ENCODE results near the gene FKRP. TPM values are rescaled to one million over a fixed set of nuclear protein-coding genes. Genes with fewer than 3 reads are reported as not detected.

FKRP gene
- total RNA-seq, 2 donors from 2014 or later, result 15.1 to 18.0 TPM

DNA sequence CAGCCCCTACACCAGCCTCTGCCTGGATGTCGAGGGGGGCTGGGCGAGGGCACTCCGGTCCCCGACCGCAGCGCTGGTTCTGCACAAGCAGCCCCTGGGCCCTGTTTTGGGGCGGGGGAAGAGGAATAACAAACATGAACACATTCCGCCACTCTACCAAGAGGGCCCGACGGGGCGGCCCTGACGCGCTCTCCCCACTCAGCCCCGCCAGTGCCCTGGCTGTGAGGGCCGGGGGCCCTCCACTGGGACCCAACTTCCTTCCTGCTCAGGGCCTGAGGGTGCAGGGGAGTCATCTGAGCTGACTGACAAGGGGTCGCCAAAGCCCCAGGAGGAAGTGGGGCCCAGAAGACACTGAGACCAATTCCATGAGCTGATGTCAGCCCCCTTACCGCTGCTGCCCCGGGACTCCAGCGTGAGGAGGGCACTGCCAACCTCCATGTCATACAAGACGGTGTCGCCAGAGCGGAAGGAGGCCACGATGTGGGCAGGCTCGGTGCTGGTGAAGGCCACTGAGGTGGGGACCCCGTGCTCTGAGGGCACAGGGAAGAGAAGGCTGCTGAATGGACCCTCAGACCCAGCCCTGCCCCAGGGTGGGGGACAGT lies 23.3 kb upstream of the FKRP start:
- Mint-ChIP-seq H3K27ac (no peak overlapping the region), H3K9me3 (no peaks in the 10 kb centered on the region), H3K36me3 (ENCODE audit: insufficient read depth in 2 of 2) (peaks cover 6 to 14% of the 10 kb centered on the region in 2 donors), H3K4me1 (ENCODE audit: low read depth) (peaks cover 27% of the 10 kb centered on the region), H3K27me3 (ENCODE audit: low read depth) (no peaks in the 10 kb centered on the region), H3K4me3 (no peak overlapping the region)
- DNase-seq, result no peak
- ATAC-seq (replicated peaks in 1 of 2), result no peak

GRCh38 chr19:46723023-46723461 lies 22.8 kb upstream of the FKRP start:
- Mint-ChIP-seq H3K4me1 (ENCODE audit: low read depth) (peaks cover 22% of the 10 kb centered on the region), H3K27me3 (ENCODE audit: low read depth) (no peaks in the 10 kb centered on the region), H3K27ac (no peak overlapping the region), H3K9me3 (no peaks in the 10 kb centered on the region), H3K4me3 (no peak overlapping the region), H3K36me3 (ENCODE audit: insufficient read depth in 2 of 2) (peaks cover 6 to 15% of the 10 kb centered on the region in 2 donors)
- DNase-seq (no peak), ATAC-seq (replicated peaks in 1 of 2) (no peak)

GRCh38 chr19:46723471-46723870 lies 22.4 kb upstream of the FKRP start:
- Mint-ChIP-seq H3K27me3 (ENCODE audit: low read depth) (no peaks in the 10 kb centered on the region), H3K36me3 (ENCODE audit: insufficient read depth in 2 of 2) (peaks cover 6 to 15% of the 10 kb centered on the region in 2 donors), H3K9me3 (no peaks in the 10 kb centered on the region), H3K27ac (no peak overlapping the region), H3K4me3 (no peak overlapping the region), H3K4me1 (ENCODE audit: low read depth) (peaks cover 19% of the 10 kb centered on the region)
- no peak for ATAC-seq (replicated peaks in 1 of 2)
- DNase-seq, result no peak

- Mint-ChIP-seq H3K27ac (no peak overlapping the region), H3K27me3 (ENCODE audit: low read depth) (no peaks in the 10 kb centered on the region), H3K36me3 (ENCODE audit: insufficient read depth in 2 of 2) (peaks cover 6 to 20% of the 10 kb centered on the region in 2 donors)
Observed at GRCh38 chr19:46724468-46724867, 21.4 kb upstream of the FKRP start.

GRCh38 chr19:46725036-46725820 lies 20.6 kb upstream of the FKRP start:
- no peaks in the 10 kb centered on the region for H3K27me3 Mint-ChIP-seq (ENCODE audit: low read depth)
- no peak for ATAC-seq (replicated peaks in 1 of 2)
- no peak for DNase-seq
- H3K9me3 Mint-ChIP-seq, result no peaks in the 10 kb centered on the region
- H3K36me3 Mint-ChIP-seq (ENCODE audit: insufficient read depth in 2 of 2), result peaks cover 6 to 20% of the 10 kb centered on the region in 2 donors
- H3K27ac Mint-ChIP-seq, result no peak overlapping the region
- no peak overlapping the region for H3K4me3 Mint-ChIP-seq
- H3K4me1 Mint-ChIP-seq (ENCODE audit: low read depth), result peaks cover 19% of the 10 kb centered on the region

More at GRCh38 chr19:46724468-46724867, 21.4 kb upstream of the FKRP start:
- Mint-ChIP-seq H3K4me3 (no peak overlapping the region), H3K9me3 (no peaks in the 10 kb centered on the region), H3K4me1 (ENCODE audit: low read depth) (peaks cover 20% of the 10 kb centered on the region)
- DNase-seq (no peak), ATAC-seq (replicated peaks in 1 of 2) (no peak)

DNA sequence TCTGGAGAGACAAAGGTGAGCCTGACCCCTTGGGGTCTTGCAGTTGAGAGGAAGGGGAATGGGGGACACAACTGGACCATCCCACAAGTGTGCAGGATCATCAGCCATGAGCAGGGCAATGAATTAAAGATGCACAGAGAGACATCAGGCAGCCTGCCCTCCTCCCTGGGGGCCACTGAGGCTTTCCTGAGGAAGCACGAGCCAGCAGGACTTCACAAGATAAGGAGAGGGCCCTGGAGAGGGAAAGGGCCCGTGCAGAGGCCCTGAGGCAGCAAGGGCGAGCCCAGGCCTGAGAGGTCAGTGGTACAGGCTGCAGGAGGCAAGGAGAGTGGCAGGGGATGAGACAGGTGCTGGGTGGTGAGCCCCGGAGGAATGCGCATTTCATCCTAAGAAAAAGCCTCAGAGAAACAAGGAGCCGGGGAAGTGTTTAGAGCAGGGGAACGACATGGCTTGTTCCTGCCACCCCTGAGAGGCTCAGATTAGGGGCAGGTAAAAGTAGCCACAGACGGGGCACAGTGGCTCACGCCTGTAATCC lies 19.9 kb upstream of the FKRP start:
- H3K27ac Mint-ChIP-seq, result no peak overlapping the region
- peaks cover 6 to 20% of the 10 kb centered on the region in 2 donors for H3K36me3 Mint-ChIP-seq (ENCODE audit: insufficient read depth in 2 of 2)
- no peaks in the 10 kb centered on the region for H3K27me3 Mint-ChIP-seq (ENCODE audit: low read depth)
- H3K4me3 Mint-ChIP-seq, result no peak overlapping the region
- no peak for DNase-seq
- H3K9me3 Mint-ChIP-seq, result no peaks in the 10 kb centered on the region
- H3K4me1 Mint-ChIP-seq (ENCODE audit: low read depth), result peaks cover 23% of the 10 kb centered on the region
- no peak for ATAC-seq (replicated peaks in 1 of 2)

- Mint-ChIP-seq H3K27me3 (ENCODE audit: low read depth) (no peaks in the 10 kb centered on the region), H3K4me1 (ENCODE audit: low read depth) (peaks cover 29% of the 10 kb centered on the region), H3K4me3 (no peak overlapping the region), H3K27ac (no peak overlapping the region), H3K9me3 (no peaks in the 10 kb centered on the region), H3K36me3 (ENCODE audit: insufficient read depth in 2 of 2) (peaks cover 6 to 25% of the 10 kb centered on the region in 2 donors)
- DNase-seq (no peak), ATAC-seq (replicated peaks in 1 of 2) (no peak)
Observed at GRCh38 chr19:46726551-46726950, 19.3 kb upstream of the FKRP start.

DNA sequence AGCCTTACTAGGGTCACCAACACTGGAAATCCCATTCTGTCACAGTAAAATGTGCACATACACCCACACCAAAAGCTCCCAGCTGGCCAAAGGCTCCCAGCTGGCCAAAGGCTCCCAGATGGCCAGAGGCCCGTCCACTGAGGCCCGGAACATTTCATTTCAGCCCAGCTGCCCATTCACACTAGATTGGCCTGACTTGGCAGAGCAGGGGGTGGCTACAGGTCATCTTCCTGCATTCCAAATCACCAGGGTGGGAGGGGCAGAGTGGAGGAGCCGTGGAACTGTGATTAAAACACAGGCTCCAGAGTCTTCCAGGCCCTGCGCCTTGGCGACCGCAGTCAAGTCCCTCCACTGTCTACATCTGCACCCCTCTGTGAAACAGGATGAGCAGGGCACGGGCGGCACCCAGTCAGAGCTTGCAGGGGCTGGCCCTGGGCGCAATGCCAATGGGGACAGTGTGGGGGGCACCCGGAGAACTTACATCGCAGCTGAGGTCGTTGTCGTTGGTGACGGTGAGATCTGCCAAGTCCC lies 18.8 kb upstream of the FKRP start:
- peaks cover 7 to 29% of the 10 kb centered on the region in 2 donors for H3K36me3 Mint-ChIP-seq (ENCODE audit: insufficient read depth in 2 of 2)
- no peaks in the 10 kb centered on the region for H3K27me3 Mint-ChIP-seq (ENCODE audit: low read depth)
- DNase-seq, result no peak
- ATAC-seq (replicated peaks in 1 of 2), result no peak
- no peaks in the 10 kb centered on the region for H3K9me3 Mint-ChIP-seq
- peaks cover 32% of the 10 kb centered on the region for H3K4me1 Mint-ChIP-seq (ENCODE audit: low read depth)
- no peak overlapping the region for H3K4me3 Mint-ChIP-seq
- H3K27ac Mint-ChIP-seq, result no peak overlapping the region

DNA sequence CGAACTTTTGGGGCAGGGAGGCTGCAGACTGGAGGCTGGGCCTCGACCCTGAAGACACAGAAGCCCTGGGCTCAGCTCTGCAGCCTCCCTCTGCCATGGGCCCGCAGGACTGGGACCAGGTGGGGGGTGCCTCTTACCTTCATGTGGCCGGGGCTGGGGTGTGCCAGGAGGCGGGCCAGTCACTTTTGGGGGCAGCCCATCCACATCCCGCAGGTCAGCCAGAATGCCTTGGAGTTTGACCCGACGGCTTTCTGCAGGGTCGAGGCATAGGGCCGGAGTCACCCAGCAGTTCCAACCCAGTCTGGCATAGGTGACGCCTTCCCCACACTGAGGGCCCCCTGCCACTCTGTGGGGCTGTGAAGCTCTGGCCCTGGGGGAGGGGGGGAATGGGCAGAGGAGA lies 18.1 kb upstream of the FKRP start:
- peaks cover 8 to 29% of the 10 kb centered on the region in 2 donors for H3K36me3 Mint-ChIP-seq (ENCODE audit: insufficient read depth in 2 of 2)
- no peaks in the 10 kb centered on the region for H3K27me3 Mint-ChIP-seq (ENCODE audit: low read depth)
- H3K9me3 Mint-ChIP-seq, result no peaks in the 10 kb centered on the region
- no peak overlapping the region for H3K4me3 Mint-ChIP-seq
- DNase-seq, result no peak
- H3K27ac Mint-ChIP-seq, result no peak overlapping the region
- no peak for ATAC-seq (replicated peaks in 1 of 2)
- peaks cover 32% of the 10 kb centered on the region for H3K4me1 Mint-ChIP-seq (ENCODE audit: low read depth)

DNA sequence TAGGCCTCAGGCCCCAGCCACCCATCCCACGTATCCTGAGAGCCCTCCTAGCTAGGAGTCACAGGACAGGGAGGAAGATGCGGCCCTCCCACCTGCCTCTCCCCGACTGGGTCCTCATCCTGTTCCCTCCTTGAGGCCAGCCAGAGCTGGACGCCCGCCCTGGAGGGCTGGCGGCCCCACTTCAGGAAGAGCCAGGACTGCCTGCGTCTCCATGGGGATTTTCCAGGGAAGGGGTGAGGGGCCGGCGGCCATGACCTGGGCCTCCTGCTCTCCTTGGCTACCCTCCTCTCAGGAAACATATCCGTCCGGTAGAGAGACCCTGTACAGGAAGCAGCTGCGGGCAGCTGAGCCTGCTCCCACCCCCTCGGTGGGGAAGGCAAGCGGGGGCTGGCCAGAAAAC lies 17.6 kb upstream of the FKRP start:
- H3K4me1 Mint-ChIP-seq (ENCODE audit: low read depth), result peaks cover 32% of the 10 kb centered on the region
- DNase-seq, result no peak
- no peak overlapping the region for H3K27ac Mint-ChIP-seq
- H3K27me3 Mint-ChIP-seq (ENCODE audit: low read depth), result no peaks in the 10 kb centered on the region
- no peak overlapping the region for H3K4me3 Mint-ChIP-seq
- peaks cover 8 to 29% of the 10 kb centered on the region in 2 donors for H3K36me3 Mint-ChIP-seq (ENCODE audit: insufficient read depth in 2 of 2)
- no peaks in the 10 kb centered on the region for H3K9me3 Mint-ChIP-seq
- ATAC-seq (replicated peaks in 1 of 2), result no peak

DNA sequence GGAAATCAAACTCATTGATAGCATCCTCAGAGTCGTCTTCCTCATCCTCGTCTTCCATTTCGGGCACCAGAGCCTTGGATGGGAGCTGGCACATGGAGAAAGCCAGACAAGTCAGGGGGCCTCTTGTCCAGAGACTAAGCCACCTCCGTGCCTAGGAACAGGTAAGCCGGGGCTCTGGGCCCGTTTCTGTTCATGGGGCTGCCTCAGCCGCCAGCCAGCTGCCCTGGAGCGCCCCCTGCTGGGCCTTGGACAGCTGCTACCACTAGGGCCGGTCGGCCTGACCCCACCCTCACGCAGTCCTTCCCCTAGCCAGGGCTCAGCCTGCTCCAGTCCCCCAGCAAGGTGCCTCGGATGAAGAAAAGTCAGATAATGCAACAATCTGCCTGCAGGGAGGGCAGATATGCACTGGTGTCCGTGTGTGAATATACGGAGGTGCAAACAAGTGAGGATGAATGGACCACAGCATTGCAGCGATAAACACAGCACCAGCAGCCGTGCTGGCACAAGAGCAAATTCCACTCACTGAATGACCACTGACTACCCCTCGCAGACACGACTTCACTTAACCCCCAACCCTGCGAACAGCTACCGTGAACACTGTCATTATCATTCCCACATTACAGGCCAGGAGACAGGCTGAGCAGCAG lies 17.0 kb upstream of the FKRP start:
- no peaks in the 10 kb centered on the region for H3K27me3 Mint-ChIP-seq (ENCODE audit: low read depth)
- no peak overlapping the region for H3K4me3 Mint-ChIP-seq
- peaks cover 8 to 29% of the 10 kb centered on the region in 2 donors for H3K36me3 Mint-ChIP-seq (ENCODE audit: insufficient read depth in 2 of 2)
- DNase-seq, result peak; percentile 80 to 86
- H3K27ac Mint-ChIP-seq, result no peak overlapping the region
- ATAC-seq (replicated peaks in 1 of 2), result peak; percentile 85 to 87
- H3K9me3 Mint-ChIP-seq, result no peaks in the 10 kb centered on the region
- H3K4me1 Mint-ChIP-seq (ENCODE audit: low read depth), result peaks cover 32% of the 10 kb centered on the region

DNA sequence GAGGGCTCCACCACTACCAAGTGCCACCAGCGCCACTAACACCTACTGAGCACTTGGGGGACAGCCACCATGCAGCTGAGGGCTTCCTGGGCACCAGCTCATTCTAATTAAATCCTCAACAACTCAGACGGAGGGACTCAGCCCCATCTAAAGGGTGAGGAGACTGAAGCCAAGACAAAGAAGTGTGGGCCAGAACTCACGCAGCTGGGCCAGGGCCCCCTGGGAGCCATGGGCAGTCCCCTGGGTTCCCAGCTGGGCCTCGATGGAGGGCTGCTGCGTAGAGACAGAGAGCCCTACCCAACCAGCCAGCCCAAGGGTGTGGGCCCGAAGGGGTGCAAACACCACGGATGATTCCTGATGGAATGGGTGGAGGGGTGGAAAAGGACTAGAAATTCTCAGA lies 16.2 kb upstream of the FKRP start:
- DNase-seq (no peak), ATAC-seq (replicated peaks in 1 of 2) (no peak)
- Mint-ChIP-seq H3K4me1 (ENCODE audit: low read depth) (peaks cover 32% of the 10 kb centered on the region), H3K36me3 (ENCODE audit: insufficient read depth in 2 of 2) (peaks cover 10 to 35% of the 10 kb centered on the region in 2 donors), H3K4me3 (no peak overlapping the region), H3K27me3 (ENCODE audit: low read depth) (no peaks in the 10 kb centered on the region), H3K27ac (no peak overlapping the region), H3K9me3 (no peaks in the 10 kb centered on the region)

DNA sequence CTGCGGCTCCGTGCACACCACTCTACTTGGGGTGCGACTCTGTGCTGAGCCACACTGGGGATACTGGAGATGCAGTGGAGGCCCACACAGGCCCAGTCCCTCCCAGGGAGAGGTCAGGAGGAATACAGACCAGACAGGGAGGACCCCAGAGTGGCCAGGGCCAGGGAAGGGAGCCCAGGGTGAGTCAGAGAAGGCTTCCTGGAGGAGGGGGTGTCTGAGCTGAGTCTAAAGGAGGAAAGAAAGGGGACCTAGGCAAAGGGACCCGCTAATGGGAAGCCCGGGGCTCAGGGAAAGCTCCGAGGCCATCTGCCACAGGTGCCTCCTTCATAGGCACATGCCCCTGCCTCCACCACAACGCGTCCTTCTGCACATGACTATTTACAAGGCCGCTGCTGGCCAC lies 15.7 kb upstream of the FKRP start:
- peaks cover 32% of the 10 kb centered on the region for H3K4me1 Mint-ChIP-seq (ENCODE audit: low read depth)
- ATAC-seq (replicated peaks in 1 of 2) (no peak), DNase-seq (no peak)
- H3K9me3 Mint-ChIP-seq, result no peaks in the 10 kb centered on the region
- H3K36me3 Mint-ChIP-seq (ENCODE audit: insufficient read depth in 2 of 2), result peaks cover 10 to 35% of the 10 kb centered on the region in 2 donors
- H3K27me3 Mint-ChIP-seq (ENCODE audit: low read depth), result no peaks in the 10 kb centered on the region
- no peak overlapping the region for H3K4me3 Mint-ChIP-seq
- H3K27ac Mint-ChIP-seq, result no peak overlapping the region
